ENCODE results near the gene PHYHD1. TPM values are rescaled to one million over a fixed set of nuclear protein-coding genes. Genes with fewer than 3 reads are reported as not detected.
A peak's percentile ranks its signal among the peaks of the same experiment; 100 is the strongest.

Gene PHYHD1
- total RNA-seq, 3 donors from 2014 or later = 24.3 to 67.0 (median 44.8) TPM

- H3K36me3 ChIP-seq = no peaks in the 10 kb centered on the region
- H3K9me3 ChIP-seq = no peaks in the 10 kb centered on the region
- H3K4me1 ChIP-seq = peaks cover 14 to 48% of the 10 kb centered on the region in 2 donors
- H3K27me3 ChIP-seq = no peaks in the 10 kb centered on the region
- peak overlapping the region in 1 of 3 donors; percentile 57 for H3K4me3 ChIP-seq
- no peak for TF ChIP-seq POLR2AphosphoS5 (IDR thresholded peaks at IDR 0.05)
- TF ChIP-seq POLR2A (IDR thresholded peaks at IDR 0.05) = no peak
- TF ChIP-seq CTCF (IDR thresholded peaks at IDR 0.05) = no peak
- no peak for DNase-seq (ENCODE audit: low spot score in 2 of 2)
- peak overlapping the region; percentile 97 for H3K27ac ChIP-seq
- intact Hi-C loops (cut with DNase I; ENCODE audit: low total_unique reads) = no loop called here
Observed at GRCh38 chr9:128893354-128893753, 27.4 kb upstream of the PHYHD1 start.

- Histone ChIP-seq H3K27me3 (no peaks in the 10 kb centered on the region), H3K4me1 (peaks cover 17 to 42% of the 10 kb centered on the region in 2 donors), H3K4me3 (no peak overlapping the region), H3K27ac (peak overlapping the region in 1 of 2 donors; percentile 97), H3K9me3 (no peaks in the 10 kb centered on the region), H3K36me3 (no peaks in the 10 kb centered on the region)
- TF ChIP-seq POLR2A (IDR thresholded peaks at IDR 0.05) (no peak), POLR2AphosphoS5 (IDR thresholded peaks at IDR 0.05) (no peak)
- DNase-seq (ENCODE audit: low spot score in 2 of 2) = no peak
- intact Hi-C loops (cut with DNase I; ENCODE audit: low total_unique reads) = no loop called here
Observed at GRCh38 chr9:128894764-128895163, 26.0 kb upstream of the PHYHD1 start.

GRCh38 chr9:128895556-128895955 lies 25.2 kb upstream of the PHYHD1 start:
- peaks cover 17 to 39% of the 10 kb centered on the region in 2 donors for H3K4me1 ChIP-seq
- H3K27ac ChIP-seq = peak overlapping the region; percentile 31 to 39
- intact Hi-C loops (cut with DNase I; ENCODE audit: low total_unique reads) = no loop called here
- no peak overlapping the region for H3K4me3 ChIP-seq
- H3K9me3 ChIP-seq = no peaks in the 10 kb centered on the region
- no peaks in the 10 kb centered on the region for H3K27me3 ChIP-seq
- H3K36me3 ChIP-seq = no peaks in the 10 kb centered on the region
- no peak for DNase-seq (ENCODE audit: low spot score in 2 of 2)
- TF ChIP-seq POLR2A (IDR thresholded peaks at IDR 0.05) = no peak

GRCh38 chr9:128898382-128898781 lies 22.4 kb upstream of the PHYHD1 start:
- Histone ChIP-seq H3K4me3 (no peak overlapping the region), H3K27me3 (no peaks in the 10 kb centered on the region), H3K4me1 (peaks cover 3 to 24% of the 10 kb centered on the region in 2 donors), H3K9me3 (no peaks in the 10 kb centered on the region), H3K27ac (peak overlapping the region; percentile 82 to 85), H3K36me3 (no peaks in the 10 kb centered on the region)
- peak in 1 of 2 donors; percentile 54 for DNase-seq (ENCODE audit: low spot score in 2 of 2)
- TF ChIP-seq POLR2A (IDR thresholded peaks at IDR 0.05) = no peak
- TF ChIP-seq CTCF (IDR thresholded peaks at IDR 0.05) = no peak
- no peak for TF ChIP-seq POLR2AphosphoS5 (IDR thresholded peaks at IDR 0.05)
- intact Hi-C loops (cut with DNase I; ENCODE audit: low total_unique reads) = no loop called here

GRCh38 chr9:128898845-128899565 lies 21.8 kb upstream of the PHYHD1 start:
- Histone ChIP-seq H3K4me1 (peaks cover 3 to 21% of the 10 kb centered on the region in 2 donors), H3K27me3 (no peaks in the 10 kb centered on the region), H3K9me3 (no peaks in the 10 kb centered on the region), H3K36me3 (no peaks in the 10 kb centered on the region), H3K4me3 (no peak overlapping the region), H3K27ac (peak overlapping the region; percentile 82 to 85)
- no peak for DNase-seq (ENCODE audit: low spot score in 2 of 2)
- TF ChIP-seq CTCF (IDR thresholded peaks at IDR 0.05) (no peak), POLR2A (IDR thresholded peaks at IDR 0.05) (no peak), POLR2AphosphoS5 (IDR thresholded peaks at IDR 0.05) (no peak)
- intact Hi-C loops (cut with DNase I; ENCODE audit: low total_unique reads) = no loop called here

GRCh38 chr9:128899566-128900322 lies 21.0 kb upstream of the PHYHD1 start:
- TF ChIP-seq POLR2A (IDR thresholded peaks at IDR 0.05) (no peak), CTCF (IDR thresholded peaks at IDR 0.05) (no peak), POLR2AphosphoS5 (IDR thresholded peaks at IDR 0.05) (no peak)
- no peaks in the 10 kb centered on the region for H3K36me3 ChIP-seq
- H3K27ac ChIP-seq = peak overlapping the region; percentile 82 to 85
- DNase-seq (ENCODE audit: low spot score in 2 of 2) = no peak
- H3K27me3 ChIP-seq = no peaks in the 10 kb centered on the region
- no peak overlapping the region for H3K4me3 ChIP-seq
- peaks cover 3 to 21% of the 10 kb centered on the region in 2 donors for H3K4me1 ChIP-seq
- no peaks in the 10 kb centered on the region for H3K9me3 ChIP-seq
- intact Hi-C loops (cut with DNase I; ENCODE audit: low total_unique reads) = no loop called here
